C4-2B (cell line): Measurements from ENCODE around the gene KIF2A.

Source experiments
- ZFX ChIP-seq: fragments of 450-650 bp; IDR thresholded peaks from 2 replicates; pipeline ENCODE4 v1.6.1; 2017
- TF ChIP-seq, protein P1 (sequence below): fragments of 450-650 bp; conservative IDR thresholded peaks from 2 replicates; pipeline ENCODE4 v1.5.1; 2017; ENCODE audit warnings: mild to moderate bottlenecking

DNA sequence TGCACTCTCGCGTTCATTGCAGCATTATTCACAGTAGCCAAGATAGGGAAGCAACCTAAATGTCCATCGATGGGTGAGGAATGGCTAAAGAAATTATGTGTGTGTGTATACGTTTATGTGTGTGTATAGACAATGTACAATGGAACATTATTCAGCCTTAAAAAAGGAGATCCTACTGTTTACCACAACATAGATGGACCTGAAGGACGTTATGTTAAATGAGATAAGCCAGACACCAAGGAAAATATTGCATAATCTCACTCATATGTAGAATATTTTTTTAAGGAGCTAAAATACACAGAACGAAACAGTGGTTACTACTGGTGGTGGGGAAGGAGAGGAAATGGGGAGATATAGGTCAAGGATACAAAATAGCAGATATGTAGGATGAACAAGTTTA is 2.4 kb downstream of the KIF2A start:
- TF ChIP-seq, protein P1, sequence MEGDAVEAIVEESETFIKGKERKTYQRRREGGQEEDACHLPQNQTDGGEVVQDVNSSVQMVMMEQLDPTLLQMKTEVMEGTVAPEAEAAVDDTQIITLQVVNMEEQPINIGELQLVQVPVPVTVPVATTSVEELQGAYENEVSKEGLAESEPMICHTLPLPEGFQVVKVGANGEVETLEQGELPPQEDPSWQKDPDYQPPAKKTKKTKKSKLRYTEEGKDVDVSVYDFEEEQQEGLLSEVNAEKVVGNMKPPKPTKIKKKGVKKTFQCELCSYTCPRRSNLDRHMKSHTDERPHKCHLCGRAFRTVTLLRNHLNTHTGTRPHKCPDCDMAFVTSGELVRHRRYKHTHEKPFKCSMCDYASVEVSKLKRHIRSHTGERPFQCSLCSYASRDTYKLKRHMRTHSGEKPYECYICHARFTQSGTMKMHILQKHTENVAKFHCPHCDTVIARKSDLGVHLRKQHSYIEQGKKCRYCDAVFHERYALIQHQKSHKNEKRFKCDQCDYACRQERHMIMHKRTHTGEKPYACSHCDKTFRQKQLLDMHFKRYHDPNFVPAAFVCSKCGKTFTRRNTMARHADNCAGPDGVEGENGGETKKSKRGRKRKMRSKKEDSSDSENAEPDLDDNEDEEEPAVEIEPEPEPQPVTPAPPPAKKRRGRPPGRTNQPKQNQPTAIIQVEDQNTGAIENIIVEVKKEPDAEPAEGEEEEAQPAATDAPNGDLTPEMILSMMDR: no peak
- TF ChIP-seq ZFX: no peak
